CD8-positive, alpha-beta memory T cell (primary cell): ENCODE measurements around the gene HNRNPK. TPM values are rescaled to one million over a fixed set of nuclear protein-coding genes. Genes with fewer than 3 reads are reported as not detected.
A peak's percentile ranks its signal among the peaks of the same experiment; 100 is the strongest.

ENCODE experiments used
- CTCF ChIA-PET: fragments of 350-600 bp; sonication (Branson Sonifier 250); formaldehyde crosslinking; loops from one replicate; lab custom pipeline; 2021; ENCODE audit warnings: antibody characterized with exemption; lab: Charles Lee
- POLR2A ChIA-PET: fragments of 350-600 bp; sonication (Branson Sonifier 250); formaldehyde crosslinking; loops from one replicate; lab custom pipeline; 2021; ENCODE audit warnings: antibody characterized with exemption; lab: Charles Lee
- DNase-seq, 5 donors: peaks; one replicate each; pipeline versions ENCODE4 v3.0.0 to v3.0.0-alpha.2; 2020 to 2022; ENCODE audit warnings: mixed read lengths in 1 of 5
- H3K27ac ChIP-seq: one replicate; pipeline ENCODE4 v1.7.0; 2013; ENCODE audit warnings: low read depth, mild to moderate bottlenecking, low read length, moderate library complexity
- H3K27me3 ChIP-seq: 2 replicates; pipeline ENCODE4 v1.7.0; 2013; ENCODE audit warnings: low read length, mild to moderate bottlenecking; ENCODE audit not compliant: insufficient read depth, poor library complexity, severe bottlenecking
- H3K36me3 ChIP-seq: 2 replicates; pipeline ENCODE4 v1.7.0; 2013; ENCODE audit warnings: mild to moderate bottlenecking, low read length, moderate library complexity; ENCODE audit not compliant: insufficient read depth
- H3K4me1 ChIP-seq: 2 replicates; pipeline ENCODE4 v1.7.0; 2013; ENCODE audit warnings: mild to moderate bottlenecking, low read length, moderate library complexity; ENCODE audit not compliant: insufficient read depth
- H3K4me3 ChIP-seq: 2 replicates; pipeline ENCODE4 v1.7.0; 2013; ENCODE audit warnings: mild to moderate bottlenecking, low read length
- H3K9me3 ChIP-seq: 2 replicates; pipeline ENCODE4 v1.7.0; 2013; ENCODE audit warnings: mild to moderate bottlenecking, low read length
- H3K27ac Mint-ChIP-seq, 8 donors: one replicate each; pipeline ENCODE4 v1.8.0; 2020 to 2021; ENCODE audit warnings: mixed read lengths in 8 of 8, mild to moderate bottlenecking in 6 of 8, inconsistent platforms in 3 of 8, moderate library complexity in 3 of 8
- H3K27me3 Mint-ChIP-seq, 2 donors: one replicate each; pipeline ENCODE4 v1.8.0; 2020 to 2021; ENCODE audit warnings: mixed read lengths in 2 of 2, mild to moderate bottlenecking in 1 of 2, moderate library complexity in 1 of 2
- H3K36me3 Mint-ChIP-seq, 3 donors: one replicate each; pipeline ENCODE4 v1.8.0; 2020 to 2021; ENCODE audit warnings: mixed read lengths in 3 of 3, inconsistent platforms in 1 of 3, mild to moderate bottlenecking in 1 of 3
- H3K4me1 Mint-ChIP-seq, 3 donors: one replicate each; pipeline ENCODE4 v1.8.0; 2020 to 2021; ENCODE audit warnings: mixed read lengths in 3 of 3, inconsistent platforms in 1 of 3, mild to moderate bottlenecking in 1 of 3
- H3K4me3 Mint-ChIP-seq, 7 donors: one replicate each; pipeline ENCODE4 v1.8.0; 2020 to 2021; ENCODE audit warnings: mixed read lengths in 7 of 7, mild to moderate bottlenecking in 6 of 7, moderate library complexity in 4 of 7, inconsistent platforms in 2 of 7
- H3K9me3 Mint-ChIP-seq, 5 donors: one replicate each; pipeline ENCODE4 v1.8.0; 2020 to 2022; ENCODE audit warnings: mixed read lengths in 5 of 5, mild to moderate bottlenecking in 3 of 5, moderate library complexity in 2 of 5, inconsistent platforms in 1 of 5
- polyA plus RNA-seq: library from polyadenylated mRNA; unstranded; fragments of 300-500 nt; fragmentation: Illumina TruSeq; gene quantifications from one replicate; pipeline ENCODE4 v1.2.3, GENCODE V29; 2021
- total RNA-seq, 2 experiments: library from RNA; stranded (reverse); gene quantifications; one replicate each; pipeline ENCODE4 v1.2.3, GENCODE V29; 2021

The HNRNPK gene
- total RNA-seq (100 to 1,000 TPM; 870 to 904 TPM), polyA plus RNA-seq (884 TPM)

DNA sequence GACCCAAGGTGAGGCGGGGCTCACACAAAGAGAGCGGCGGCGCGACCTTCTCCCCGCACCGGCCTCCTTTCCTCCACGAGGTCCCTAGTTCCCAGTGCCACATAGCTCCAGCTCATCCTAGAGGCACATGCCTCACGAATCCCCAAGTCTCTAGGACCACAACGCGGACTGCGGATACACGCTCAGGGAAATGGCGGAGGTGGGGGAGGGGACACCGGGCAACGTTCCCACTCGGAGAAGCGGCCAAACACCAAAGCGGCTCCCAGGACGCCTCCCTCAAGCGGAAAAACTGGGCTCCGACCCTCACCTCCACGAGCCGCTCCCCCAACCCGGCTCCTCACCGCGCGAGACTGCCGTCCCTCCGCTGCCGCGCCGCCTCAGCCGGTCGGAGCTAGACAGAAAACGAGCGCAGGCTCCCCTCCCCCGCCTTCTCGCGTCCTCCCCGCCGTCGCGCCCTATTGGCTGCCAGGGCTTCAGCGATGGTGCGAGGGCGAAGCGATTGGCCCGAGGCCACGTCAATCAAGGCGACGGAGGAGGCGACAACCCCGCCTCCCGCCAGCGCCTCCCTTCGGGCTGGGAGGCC is at the start of gene HNRNPK:
Gene HNRNPK, minus strand, starts transcription at position 404 of the 583 bp plus-strand sequence. CDS start 1,963 bp downstream, outside the sequence.
- Mint-ChIP-seq H3K27me3 (peaks cover 0 to 10% of the 10 kb centered on the region in 2 donors), H3K9me3 (peaks cover 0 to 2% (median 0%) of the 10 kb centered on the region in 5 donors), H3K4me1 (peaks cover 51 to 64% (median 58%) of the 10 kb centered on the region in 3 donors), H3K36me3 (peaks cover 10 to 58% (median 20%) of the 10 kb centered on the region in 3 donors), H3K27ac (peak within 1 kb of the TSS; percentile 97 to 99 (median 99)), H3K4me3 (peak within 1 kb of the TSS; percentile 91 to 100 (median 98))
- ChIA-PET CTCF (interaction anchor here (0.6 to 1.5 kb wide), 7 partner anchors 16 to 272 kb away, joined by 3 to 7 read pairs (median 3); partner anchors contain the start of genes KIF27 and UBQLN1), POLR2A (interaction anchor here (0.6 to 3.3 kb wide), 12 partner anchors 9 to 1961 kb away, joined by 3 to 28 read pairs (median 6); partner anchors contain the start of genes IDNK, KIF27, NAA35 and UBQLN1)
- peaks cover 41% of the 10 kb centered on the region for H3K4me1 ChIP-seq
- peak; percentile 99 to 100 (median 100) for DNase-seq
- H3K36me3 ChIP-seq, result peaks cover 30% of the 10 kb centered on the region
- H3K9me3 ChIP-seq, result no peaks in the 10 kb centered on the region
- H3K4me3 ChIP-seq, result peak within 1 kb of the TSS; percentile 82
- peak within 1 kb of the TSS; percentile 94 for H3K27ac ChIP-seq
- no peaks in the 10 kb centered on the region for H3K27me3 ChIP-seq

DNA sequence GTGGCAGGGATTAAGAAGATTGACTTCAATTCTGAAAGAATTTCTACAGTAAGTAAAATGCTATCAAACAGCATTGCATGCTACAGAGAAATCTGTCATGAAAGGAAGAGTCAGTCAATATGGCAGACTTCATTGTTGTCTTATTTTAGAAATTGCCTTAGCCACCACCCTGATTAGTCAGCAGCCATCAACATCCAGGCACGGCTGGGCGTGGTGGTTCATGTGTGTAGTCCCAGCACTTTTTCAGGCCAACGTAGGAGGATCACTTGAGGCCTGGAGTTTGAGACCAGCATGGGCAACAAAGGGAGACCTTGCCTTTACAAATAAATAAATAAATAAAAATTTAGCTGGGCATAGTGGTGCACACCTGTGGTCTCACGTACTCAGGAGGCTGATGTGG is 47.2 kb upstream of the HNRNPK start:
- no peak overlapping the region for H3K27ac Mint-ChIP-seq
- DNase-seq, result no peak
- H3K9me3 Mint-ChIP-seq, result peaks cover 0 to 2% (median 0%) of the 10 kb centered on the region in 5 donors
- H3K4me3 Mint-ChIP-seq, result no peak overlapping the region
- peaks cover 0 to 2% (median 0%) of the 10 kb centered on the region in 3 donors for H3K36me3 Mint-ChIP-seq
- no peaks in the 10 kb centered on the region for H3K36me3 ChIP-seq
- peaks cover 2 to 26% of the 10 kb centered on the region in 2 donors for H3K27me3 Mint-ChIP-seq
- no peaks in the 10 kb centered on the region for H3K27me3 ChIP-seq
- no peak overlapping the region for H3K4me3 ChIP-seq
- no peaks in the 10 kb centered on the region for H3K4me1 Mint-ChIP-seq
- no peaks in the 10 kb centered on the region for H3K9me3 ChIP-seq
- ChIA-PET CTCF (no interaction called here), POLR2A (no interaction called here)
- H3K4me1 ChIP-seq, result no peaks in the 10 kb centered on the region
- H3K27ac ChIP-seq, result no peak overlapping the region

DNA sequence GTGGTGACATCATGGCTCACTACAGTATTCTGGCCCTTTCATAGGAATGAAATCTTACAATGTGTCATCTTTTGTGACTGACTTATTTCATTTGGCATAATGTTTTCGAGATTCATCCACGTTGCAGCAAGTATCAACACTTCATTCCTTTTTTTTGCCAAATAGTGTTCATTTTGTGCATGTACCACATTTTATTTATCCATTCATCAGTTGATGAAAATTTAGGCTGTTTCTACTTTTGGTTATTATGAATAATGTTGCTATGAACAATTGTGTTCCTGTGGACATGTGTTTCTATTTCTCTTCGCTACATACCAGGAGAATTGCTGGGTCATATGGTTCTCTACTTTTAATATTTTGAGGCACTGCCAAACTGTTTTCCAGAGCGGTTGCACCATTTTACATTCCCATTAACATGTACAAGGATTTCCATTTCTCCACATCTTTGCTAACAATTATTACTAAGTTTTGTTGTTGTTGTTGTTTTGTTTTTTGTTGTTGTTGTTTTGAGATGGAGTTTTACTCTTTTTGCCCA is 44.1 kb upstream of the HNRNPK start:
- no peak overlapping the region for H3K4me3 Mint-ChIP-seq

DNA sequence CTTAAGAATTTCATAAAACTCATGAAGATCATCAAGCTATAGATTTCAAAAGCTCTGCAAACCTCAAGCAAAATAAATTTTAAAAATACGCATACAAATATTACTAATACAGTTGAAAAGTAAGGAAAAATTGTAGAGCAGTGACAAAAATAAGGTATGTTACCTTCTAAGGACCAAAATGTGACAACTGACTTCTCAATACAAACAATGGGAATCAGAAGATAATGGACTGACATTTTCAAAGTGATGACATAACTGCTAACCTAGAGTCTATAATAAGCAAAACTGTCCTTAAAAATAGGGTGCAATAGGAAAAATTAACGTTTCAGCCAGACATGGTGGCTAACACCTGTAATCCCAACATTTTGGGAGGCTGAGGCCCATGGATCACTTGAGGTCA is 27.6 kb upstream of the HNRNPK start:
- Mint-ChIP-seq H3K4me3 (no peak overlapping the region), H3K9me3 (peaks cover 0 to 2% (median 0%) of the 10 kb centered on the region in 5 donors), H3K4me1 (no peaks in the 10 kb centered on the region), H3K36me3 (peaks cover 0 to 7% (median 0%) of the 10 kb centered on the region in 3 donors), H3K27ac (no peak overlapping the region), H3K27me3 (no peaks in the 10 kb centered on the region)
- ChIA-PET CTCF (no interaction called here), POLR2A (no interaction called here)
- H3K4me3 ChIP-seq, result no peak overlapping the region
- no peaks in the 10 kb centered on the region for H3K4me1 ChIP-seq
- no peaks in the 10 kb centered on the region for H3K36me3 ChIP-seq
- H3K27ac ChIP-seq, result no peak overlapping the region
- no peak for DNase-seq
- H3K27me3 ChIP-seq, result no peaks in the 10 kb centered on the region
- no peaks in the 10 kb centered on the region for H3K9me3 ChIP-seq

More for the DNA sequence above, 44.1 kb upstream of the HNRNPK start:
- H3K27ac Mint-ChIP-seq, result no peak overlapping the region
- POLR2A ChIA-PET, result no interaction called here
- H3K4me1 ChIP-seq, result no peaks in the 10 kb centered on the region
- peaks cover 0 to 2% (median 0%) of the 10 kb centered on the region in 3 donors for H3K36me3 Mint-ChIP-seq
- no peak overlapping the region for H3K27ac ChIP-seq
- CTCF ChIA-PET, result no interaction called here
- H3K4me3 ChIP-seq, result no peak overlapping the region
- no peaks in the 10 kb centered on the region for H3K27me3 ChIP-seq
- H3K36me3 ChIP-seq, result no peaks in the 10 kb centered on the region
- H3K9me3 ChIP-seq, result no peaks in the 10 kb centered on the region
- no peaks in the 10 kb centered on the region for H3K4me1 Mint-ChIP-seq
- H3K9me3 Mint-ChIP-seq, result peaks cover 0 to 2% (median 0%) of the 10 kb centered on the region in 5 donors
- no peak for DNase-seq
- peaks cover 0 to 26% of the 10 kb centered on the region in 2 donors for H3K27me3 Mint-ChIP-seq

DNA sequence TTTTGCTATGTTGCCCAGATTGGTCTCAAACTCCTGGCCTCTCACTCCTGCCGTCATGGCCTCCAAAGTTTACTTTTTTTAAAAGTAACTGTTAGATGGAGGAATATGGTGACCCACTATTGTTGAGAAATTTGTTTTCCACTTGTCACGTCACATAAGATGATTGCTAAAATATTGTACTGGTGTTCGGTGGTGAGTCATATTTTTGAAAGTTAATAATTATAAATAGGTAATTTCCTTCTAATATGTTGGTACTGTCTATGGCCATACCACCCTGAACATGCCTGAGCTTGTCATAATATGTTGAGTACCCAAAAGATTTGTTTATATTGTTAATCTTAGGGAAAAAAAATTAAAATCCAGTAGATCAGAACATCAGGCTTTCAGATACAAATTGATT is 23.2 kb upstream of the HNRNPK start:
- Mint-ChIP-seq H3K4me3 (no peak overlapping the region), H3K9me3 (peaks cover 0 to 2% (median 0%) of the 10 kb centered on the region in 5 donors), H3K27me3 (no peaks in the 10 kb centered on the region), H3K4me1 (peaks cover 11 to 16% (median 12%) of the 10 kb centered on the region in 3 donors), H3K27ac (peak overlapping the region in 1 of 8 donors; percentile 68), H3K36me3 (peaks cover 0 to 10% (median 9%) of the 10 kb centered on the region in 3 donors)
- H3K4me1 ChIP-seq, result no peaks in the 10 kb centered on the region
- no peak for DNase-seq
- no peak overlapping the region for H3K4me3 ChIP-seq
- POLR2A ChIA-PET, result interaction anchor here (1.2 to 1.5 kb wide), 2 partner anchors 18 to 23 kb away, joined by 3 to 5 read pairs; partner anchors contain the start of genes HNRNPK and RMI1
- no peak overlapping the region for H3K27ac ChIP-seq
- H3K36me3 ChIP-seq, result no peaks in the 10 kb centered on the region
- no peaks in the 10 kb centered on the region for H3K9me3 ChIP-seq
- CTCF ChIA-PET, result interaction anchor here (1.2 kb wide), 1 partner anchor 170 kb away, joined by 3 read pairs; no protein-coding TSS in a partner anchor
- H3K27me3 ChIP-seq, result no peaks in the 10 kb centered on the region

DNA sequence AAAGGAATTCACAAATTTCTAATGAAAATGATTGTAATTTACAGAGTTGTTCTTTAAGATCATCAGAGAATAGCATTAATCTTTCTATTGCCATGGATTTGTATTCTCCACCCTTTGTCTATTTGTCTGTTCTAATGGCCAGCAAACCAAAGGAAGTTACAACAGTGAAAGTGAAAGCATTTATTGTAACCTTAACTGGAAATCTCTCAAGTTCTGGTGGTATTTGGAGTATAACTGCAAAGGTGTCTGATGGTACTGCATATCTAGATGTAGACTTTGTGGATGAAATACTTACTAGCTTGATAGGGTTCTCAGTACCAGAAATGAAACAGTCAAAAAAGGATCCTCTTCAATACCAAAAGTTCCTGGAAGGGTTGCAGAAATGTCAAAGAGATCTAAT is 22.3 kb upstream of the HNRNPK start:
- Mint-ChIP-seq H3K4me3 (peak overlapping the region in 2 of 7 donors; percentile 16 to 23), H3K27me3 (no peaks in the 10 kb centered on the region), H3K9me3 (peaks cover 0 to under 1% (median 0%) of the 10 kb centered on the region in 5 donors), H3K4me1 (peaks cover 11 to 16% (median 12%) of the 10 kb centered on the region in 3 donors), H3K36me3 (peaks cover 0 to 10% (median 9%) of the 10 kb centered on the region in 3 donors), H3K27ac (peak overlapping the region in 2 of 8 donors; percentile 29 to 39)
- H3K4me1 ChIP-seq, result no peaks in the 10 kb centered on the region
- ChIA-PET CTCF (interaction anchor here (1.2 kb wide), 1 partner anchor 171 kb away, joined by 3 read pairs; no protein-coding TSS in a partner anchor), POLR2A (interaction anchor here (1.5 kb wide), 1 partner anchor 22 kb away, joined by 5 read pairs; the partner anchor contains the start of genes HNRNPK and RMI1)
- H3K36me3 ChIP-seq, result no peaks in the 10 kb centered on the region
- no peak overlapping the region for H3K4me3 ChIP-seq
- peak in 1 of 5 donors; percentile 17 for DNase-seq
- no peak overlapping the region for H3K27ac ChIP-seq
- no peaks in the 10 kb centered on the region for H3K9me3 ChIP-seq
- no peaks in the 10 kb centered on the region for H3K27me3 ChIP-seq

DNA sequence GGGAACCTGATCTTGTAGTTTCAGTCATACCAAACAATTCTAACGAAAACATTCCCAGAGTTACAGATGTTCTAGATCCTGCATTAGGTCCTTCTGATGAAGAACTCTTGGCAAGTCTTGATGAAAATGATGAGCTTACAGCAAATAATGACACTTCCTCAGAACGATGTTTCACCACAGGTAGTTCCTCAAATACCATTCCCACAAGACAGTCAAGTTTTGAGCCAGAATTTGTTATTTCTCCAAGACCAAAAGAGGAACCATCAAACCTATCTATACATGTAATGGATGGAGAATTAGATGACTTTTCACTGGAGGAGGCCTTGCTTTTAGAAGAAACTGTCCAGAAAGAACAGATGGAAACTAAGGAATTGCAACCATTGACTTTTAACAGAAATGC is 21.6 kb upstream of the HNRNPK start:
- POLR2A ChIA-PET, result no interaction called here
- H3K36me3 Mint-ChIP-seq, result peaks cover 0 to 10% (median 9%) of the 10 kb centered on the region in 3 donors
- no peak overlapping the region for H3K27ac ChIP-seq

More for the DNA sequence above, 21.6 kb upstream of the HNRNPK start:
- Mint-ChIP-seq H3K9me3 (no peaks in the 10 kb centered on the region), H3K4me1 (peaks cover 11 to 16% (median 12%) of the 10 kb centered on the region in 3 donors), H3K27me3 (no peaks in the 10 kb centered on the region), H3K4me3 (no peak overlapping the region), H3K27ac (peak overlapping the region in 2 of 8 donors; percentile 33 to 63)
- Histone ChIP-seq H3K27me3 (no peaks in the 10 kb centered on the region), H3K4me1 (no peaks in the 10 kb centered on the region), H3K36me3 (no peaks in the 10 kb centered on the region), H3K9me3 (no peaks in the 10 kb centered on the region), H3K4me3 (no peak overlapping the region)
- CTCF ChIA-PET, result no interaction called here
- DNase-seq, result no peak
